ENCODE data around the gene FRMD4A.

- TF ChIP-seq TAF1 (IDR thresholded peaks at IDR 0.05; ENCODE audit: borderline replicate concordance, low read depth, low read length) (no peak), POLR2A (IDR thresholded peaks at IDR 0.05; ENCODE audit: low read depth, low read length) (no peak), POLR2AphosphoS5 (IDR thresholded peaks at IDR 0.05; ENCODE audit: low read depth, low read length) (no peak)
Measured at GRCh38 chr10:14077430-14077829, 253.3 kb downstream of the FRMD4A start.

Measured in GM12892 (cell line).